ENCODE measurements around the gene USF3. TPM values are rescaled to one million over a fixed set of nuclear protein-coding genes. Genes with fewer than 3 reads are reported as not detected.
"Not testable (repeated sequence)": the region's sequence is repeated elsewhere in the genome, so short reads cannot be mapped to it uniquely, and the experiment has no call there.

Gene USF3
- polyA plus RNA-seq, 1 donor from 2014 or later: 15.4 TPM

DNA sequence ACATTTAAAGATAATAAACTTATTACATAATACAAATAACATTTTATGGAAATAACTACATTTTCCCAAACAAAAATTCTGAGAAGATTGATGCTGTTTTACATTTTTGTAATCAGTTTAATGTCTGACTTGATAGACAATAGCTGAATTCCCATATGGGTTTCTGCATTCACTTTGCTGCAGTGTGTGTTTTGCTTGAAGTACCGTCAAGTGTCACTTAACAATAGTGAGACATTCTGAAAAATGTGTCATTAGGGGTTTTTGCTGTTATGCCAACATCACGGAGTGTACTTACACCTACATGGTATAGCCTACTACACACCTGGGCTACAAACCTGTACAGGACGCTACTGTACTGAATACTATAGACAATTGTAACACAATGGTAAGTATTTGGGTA is 57.5 kb downstream of the USF3 start:
- Histone ChIP-seq H3F3A (ENCODE audit: insufficient read depth, low read length, poor library complexity, severe bottlenecking) (no peaks in the 10 kb centered on the region), H3K4me2 (ENCODE audit: low read length) (no peak overlapping the region), H3K9me2 (ENCODE audit: insufficient read depth, low read length) (no peaks in the 10 kb centered on the region), H3K9me3 (ENCODE audit: low read length) (no peaks in the 10 kb centered on the region), H3K79me2 (replicated peaks; ENCODE audit: insufficient read depth, low read length) (no peaks in the 10 kb centered on the region), H3K4me3 (ENCODE audit: low read length) (no peak overlapping the region), H3K27me3 (ENCODE audit: insufficient read depth, low read depth, low read length) (no peaks in the 10 kb centered on the region), H4K20me1 (ENCODE audit: insufficient read depth) (no peaks in the 10 kb centered on the region), H3K36me3 (ENCODE audit: insufficient read depth, low read length) (no peaks in the 10 kb centered on the region), H3K27ac (ENCODE audit: low read length) (no peak overlapping the region), H2AFZ (ENCODE audit: low read depth, low read length) (no peak overlapping the region), H3K9ac (ENCODE audit: low read length) (no peak overlapping the region)
- no peak for TF ChIP-seq TAF1 (IDR thresholded peaks at IDR 0.05; ENCODE audit: low read depth)
- peak; percentile 21 for TF ChIP-seq MXI1 (conservative IDR thresholded peaks at IDR 0.05; ENCODE audit: poor library complexity, severe bottlenecking)
- peak; percentile 64 for TF ChIP-seq EP300 (conservative IDR thresholded peaks at IDR 0.05; ENCODE audit: poor library complexity, severe bottlenecking)
- TF ChIP-seq POLR2AphosphoS5 (IDR thresholded peaks at IDR 0.05): peak; percentile 78
- no peak for TF ChIP-seq EZH2 (IDR thresholded peaks at IDR 0.05; ENCODE audit: borderline replicate concordance, insufficient read depth, low read length, poor library complexity, severe bottlenecking)
- TF ChIP-seq SMC3 (conservative IDR thresholded peaks at IDR 0.05; ENCODE audit: poor library complexity): no peak

DNA sequence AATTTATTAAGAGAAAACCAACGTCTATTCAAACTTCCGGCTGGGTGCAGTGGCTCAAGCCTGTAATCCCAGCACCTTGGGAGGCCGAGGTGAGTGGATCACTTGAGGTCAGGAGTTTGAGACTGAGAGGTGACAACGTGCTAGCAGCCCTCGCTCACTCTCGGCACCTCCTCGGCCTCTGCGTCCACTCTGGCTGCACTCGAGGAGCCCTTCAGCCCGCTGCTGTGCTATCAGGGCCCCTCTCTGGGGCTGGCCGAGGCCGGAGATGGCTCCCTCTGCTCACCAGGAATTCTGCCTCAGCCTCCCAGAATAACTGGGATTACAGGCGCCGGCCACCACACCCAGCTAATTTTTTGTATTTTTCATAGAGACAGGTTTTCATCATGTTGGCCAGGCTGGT is 58.7 kb downstream of the USF3 start:
- Histone ChIP-seq H3K9ac (ENCODE audit: low read length) (no peak overlapping the region), H3K27me3 (ENCODE audit: insufficient read depth, low read depth, low read length) (no peaks in the 10 kb centered on the region), H2AFZ (ENCODE audit: low read depth, low read length) (no peak overlapping the region), H4K20me1 (ENCODE audit: insufficient read depth) (no peaks in the 10 kb centered on the region), H3K27ac (ENCODE audit: low read length) (no peak overlapping the region), H3F3A (ENCODE audit: insufficient read depth, low read length, poor library complexity, severe bottlenecking) (no peaks in the 10 kb centered on the region), H3K4me3 (ENCODE audit: low read length) (no peak overlapping the region), H3K4me2 (ENCODE audit: low read length) (no peak overlapping the region), H3K9me3 (ENCODE audit: low read length) (no peaks in the 10 kb centered on the region), H3K36me3 (ENCODE audit: insufficient read depth, low read length) (no peaks in the 10 kb centered on the region), H3K79me2 (replicated peaks; ENCODE audit: insufficient read depth, low read length) (no peaks in the 10 kb centered on the region), H3K9me2 (ENCODE audit: insufficient read depth, low read length) (no peaks in the 10 kb centered on the region)
- TF ChIP-seq, protein P1, sequence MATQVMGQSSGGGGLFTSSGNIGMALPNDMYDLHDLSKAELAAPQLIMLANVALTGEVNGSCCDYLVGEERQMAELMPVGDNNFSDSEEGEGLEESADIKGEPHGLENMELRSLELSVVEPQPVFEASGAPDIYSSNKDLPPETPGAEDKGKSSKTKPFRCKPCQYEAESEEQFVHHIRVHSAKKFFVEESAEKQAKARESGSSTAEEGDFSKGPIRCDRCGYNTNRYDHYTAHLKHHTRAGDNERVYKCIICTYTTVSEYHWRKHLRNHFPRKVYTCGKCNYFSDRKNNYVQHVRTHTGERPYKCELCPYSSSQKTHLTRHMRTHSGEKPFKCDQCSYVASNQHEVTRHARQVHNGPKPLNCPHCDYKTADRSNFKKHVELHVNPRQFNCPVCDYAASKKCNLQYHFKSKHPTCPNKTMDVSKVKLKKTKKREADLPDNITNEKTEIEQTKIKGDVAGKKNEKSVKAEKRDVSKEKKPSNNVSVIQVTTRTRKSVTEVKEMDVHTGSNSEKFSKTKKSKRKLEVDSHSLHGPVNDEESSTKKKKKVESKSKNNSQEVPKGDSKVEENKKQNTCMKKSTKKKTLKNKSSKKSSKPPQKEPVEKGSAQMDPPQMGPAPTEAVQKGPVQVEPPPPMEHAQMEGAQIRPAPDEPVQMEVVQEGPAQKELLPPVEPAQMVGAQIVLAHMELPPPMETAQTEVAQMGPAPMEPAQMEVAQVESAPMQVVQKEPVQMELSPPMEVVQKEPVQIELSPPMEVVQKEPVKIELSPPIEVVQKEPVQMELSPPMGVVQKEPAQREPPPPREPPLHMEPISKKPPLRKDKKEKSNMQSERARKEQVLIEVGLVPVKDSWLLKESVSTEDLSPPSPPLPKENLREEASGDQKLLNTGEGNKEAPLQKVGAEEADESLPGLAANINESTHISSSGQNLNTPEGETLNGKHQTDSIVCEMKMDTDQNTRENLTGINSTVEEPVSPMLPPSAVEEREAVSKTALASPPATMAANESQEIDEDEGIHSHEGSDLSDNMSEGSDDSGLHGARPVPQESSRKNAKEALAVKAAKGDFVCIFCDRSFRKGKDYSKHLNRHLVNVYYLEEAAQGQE (IDR thresholded peaks at IDR 0.05; ENCODE audit: borderline replicate concordance): no peak
- TF ChIP-seq CTCF (IDR thresholded peaks at IDR 0.05; ENCODE audit: poor library complexity, severe bottlenecking) (no peak), RAD21 (conservative IDR thresholded peaks at IDR 0.05) (no peak), MXI1 (conservative IDR thresholded peaks at IDR 0.05; ENCODE audit: poor library complexity, severe bottlenecking) (no peak), TAF1 (IDR thresholded peaks at IDR 0.05; ENCODE audit: low read depth) (no peak), POLR2AphosphoS5 (IDR thresholded peaks at IDR 0.05) (no peak), SMC3 (conservative IDR thresholded peaks at IDR 0.05; ENCODE audit: poor library complexity) (no peak), EP300 (conservative IDR thresholded peaks at IDR 0.05; ENCODE audit: poor library complexity, severe bottlenecking) (no peak), EZH2 (IDR thresholded peaks at IDR 0.05; ENCODE audit: borderline replicate concordance, insufficient read depth, low read length, poor library complexity, severe bottlenecking) (no peak)

- H3K4me3 ChIP-seq (ENCODE audit: low read length); H2AFZ ChIP-seq (ENCODE audit: low read depth, low read length); H3K9ac ChIP-seq (ENCODE audit: low read length); H4K20me1 ChIP-seq (ENCODE audit: insufficient read depth); H3K9me2 ChIP-seq (ENCODE audit: insufficient read depth, low read length); H3K79me2 ChIP-seq (replicated peaks; ENCODE audit: insufficient read depth, low read length); H3F3A ChIP-seq (ENCODE audit: insufficient read depth, low read length, poor library complexity, severe bottlenecking); H3K36me3 ChIP-seq (ENCODE audit: insufficient read depth, low read length); H3K4me2 ChIP-seq (ENCODE audit: low read length); H3K9me3 ChIP-seq (ENCODE audit: low read length); H3K27ac ChIP-seq (ENCODE audit: low read length); H3K27me3 ChIP-seq (ENCODE audit: insufficient read depth, low read depth, low read length): not testable (repeated sequence)
These were observed 60.4 kb downstream of the USF3 start for GRCh38 chr3:113636034-113636433.

Data from neural cell (in vitro differentiated cells).